NCI-H2171 treated with DMSO at 0.1 percent for 48 hours (cell line): ENCODE results near the gene ANKRD10.

ENCODE experiments used
- DNase-seq: peaks from one replicate; lab custom pipeline; 2025; lab: John Stamatoyannopoulos, UW

Gene ANKRD10

DNA sequence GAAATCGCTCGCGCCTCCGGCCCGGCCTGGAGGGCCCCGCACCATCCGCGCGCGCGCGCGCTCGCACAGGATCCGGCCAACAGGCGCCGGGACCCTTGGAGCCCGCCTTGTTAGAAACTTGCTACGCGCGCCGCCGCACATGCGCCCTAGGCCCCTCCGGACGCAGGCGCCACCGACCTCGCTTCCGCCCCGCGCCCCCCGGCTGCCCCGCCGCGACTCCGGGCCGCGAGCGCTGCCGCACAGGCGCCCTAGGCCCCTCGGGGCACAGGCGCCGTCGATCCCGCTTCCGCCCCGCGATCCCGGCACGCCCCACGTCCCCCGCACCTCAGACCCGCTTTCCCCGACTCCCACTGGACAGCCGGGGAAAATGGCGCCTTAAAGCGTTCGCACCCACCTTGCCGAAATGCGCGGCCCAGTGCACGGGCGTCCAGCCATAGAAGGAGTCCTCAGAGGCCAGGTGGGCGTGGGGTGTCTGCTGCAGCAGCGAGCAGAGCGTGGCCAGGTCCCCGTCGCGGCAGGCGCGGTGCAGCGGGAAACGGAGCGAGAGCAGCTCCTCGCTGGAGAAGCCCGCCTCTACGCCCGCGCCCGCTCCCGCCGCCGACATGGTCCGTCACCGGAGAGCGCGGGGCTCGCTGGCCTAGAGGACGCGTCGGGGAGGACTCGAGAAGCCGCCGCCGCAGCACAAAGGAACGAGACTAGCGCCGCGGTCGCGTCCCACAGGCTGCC, 375 bp downstream of the ANKRD10 start:
- peak; percentile 69 for DNase-seq

DNA sequence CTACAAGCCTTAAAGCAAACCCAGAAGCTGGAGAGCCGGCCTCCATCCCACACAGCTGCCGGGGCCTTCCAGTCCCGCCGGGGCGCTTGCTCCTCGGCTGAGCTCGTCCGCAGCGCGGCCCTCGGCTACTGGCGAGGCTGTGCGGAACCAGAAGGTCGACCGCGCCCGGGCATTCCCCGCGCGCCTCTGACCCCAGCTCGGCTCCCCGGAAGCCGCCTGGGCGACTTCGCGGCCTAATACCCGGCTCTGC, 863 bp downstream of the ANKRD10 start:
- peak; percentile 42 for DNase-seq

DNA sequence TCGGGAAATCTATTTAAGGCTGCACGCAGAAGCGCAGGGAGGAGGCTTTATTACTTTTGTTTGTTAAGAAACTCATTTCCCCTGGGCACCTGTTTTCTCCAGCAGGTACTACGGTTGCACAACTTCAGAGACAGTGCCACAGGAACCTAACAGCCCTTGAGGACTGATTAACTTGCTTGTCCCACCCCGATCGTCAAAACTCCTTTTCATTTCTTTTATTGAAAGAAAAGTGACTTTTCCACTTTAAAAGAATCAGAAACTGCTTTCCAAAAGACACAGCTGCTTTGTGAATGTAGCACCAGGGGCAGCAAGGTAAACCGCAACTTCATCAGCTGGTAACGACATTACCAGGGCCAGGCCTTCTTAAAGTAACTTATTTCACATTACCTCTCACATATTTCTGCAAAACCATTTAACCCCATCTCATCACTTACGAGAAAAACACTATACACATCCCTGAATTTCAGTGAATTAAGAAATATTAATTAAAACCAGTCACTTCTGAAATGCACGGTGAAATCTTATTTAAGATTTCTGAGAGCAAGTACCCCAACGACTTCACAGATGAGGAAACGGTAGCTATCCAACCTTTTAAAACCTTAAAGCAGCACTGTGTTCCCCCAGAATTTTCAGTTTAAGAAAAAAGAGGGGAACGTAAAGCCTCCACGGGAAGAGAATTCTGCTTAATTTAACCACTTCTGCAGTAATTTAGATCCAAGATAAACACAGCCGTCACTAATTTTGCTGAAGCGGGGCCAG, 1.4 kb downstream of the ANKRD10 start:
- DNase-seq: no peak

DNA sequence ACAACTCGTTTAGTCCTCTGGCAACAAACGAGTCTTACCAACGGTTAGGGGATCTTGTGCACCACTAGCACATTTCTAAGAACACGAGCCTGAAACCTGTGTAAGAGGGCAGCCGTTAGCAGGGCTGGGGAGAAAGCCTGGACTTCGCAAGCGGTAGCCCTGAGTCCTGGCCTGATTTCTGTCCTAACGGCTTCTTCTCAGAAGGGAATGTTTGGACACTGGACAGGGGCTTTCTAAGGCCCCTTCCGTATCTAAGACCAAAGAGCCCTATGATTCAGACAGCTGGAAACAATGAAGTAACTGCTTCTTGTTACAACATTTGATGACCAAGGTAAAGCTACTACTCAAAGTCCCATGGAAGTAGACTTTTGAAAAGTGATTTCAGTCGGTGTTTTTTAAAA, 2.2 kb downstream of the ANKRD10 start:
- no peak for DNase-seq

DNA sequence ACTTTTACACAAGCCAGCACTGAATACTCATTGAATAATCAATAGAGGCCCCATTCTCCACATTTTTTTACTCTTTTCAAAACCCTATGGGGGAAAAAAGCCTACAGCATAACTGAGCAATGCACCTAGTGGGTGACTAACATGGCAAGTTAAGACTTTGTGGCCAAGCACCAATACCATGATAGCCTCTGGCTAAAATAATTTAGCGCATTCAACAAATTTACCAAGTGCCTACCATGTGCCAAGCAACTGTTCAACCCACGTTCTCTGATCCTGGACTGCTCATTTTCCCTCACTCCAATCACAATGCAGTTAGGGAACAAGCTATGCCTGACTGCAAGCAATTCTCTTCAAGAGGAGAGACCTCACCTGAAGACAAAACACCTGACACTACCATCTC, 3.0 kb downstream of the ANKRD10 start:
- no peak for DNase-seq

DNA sequence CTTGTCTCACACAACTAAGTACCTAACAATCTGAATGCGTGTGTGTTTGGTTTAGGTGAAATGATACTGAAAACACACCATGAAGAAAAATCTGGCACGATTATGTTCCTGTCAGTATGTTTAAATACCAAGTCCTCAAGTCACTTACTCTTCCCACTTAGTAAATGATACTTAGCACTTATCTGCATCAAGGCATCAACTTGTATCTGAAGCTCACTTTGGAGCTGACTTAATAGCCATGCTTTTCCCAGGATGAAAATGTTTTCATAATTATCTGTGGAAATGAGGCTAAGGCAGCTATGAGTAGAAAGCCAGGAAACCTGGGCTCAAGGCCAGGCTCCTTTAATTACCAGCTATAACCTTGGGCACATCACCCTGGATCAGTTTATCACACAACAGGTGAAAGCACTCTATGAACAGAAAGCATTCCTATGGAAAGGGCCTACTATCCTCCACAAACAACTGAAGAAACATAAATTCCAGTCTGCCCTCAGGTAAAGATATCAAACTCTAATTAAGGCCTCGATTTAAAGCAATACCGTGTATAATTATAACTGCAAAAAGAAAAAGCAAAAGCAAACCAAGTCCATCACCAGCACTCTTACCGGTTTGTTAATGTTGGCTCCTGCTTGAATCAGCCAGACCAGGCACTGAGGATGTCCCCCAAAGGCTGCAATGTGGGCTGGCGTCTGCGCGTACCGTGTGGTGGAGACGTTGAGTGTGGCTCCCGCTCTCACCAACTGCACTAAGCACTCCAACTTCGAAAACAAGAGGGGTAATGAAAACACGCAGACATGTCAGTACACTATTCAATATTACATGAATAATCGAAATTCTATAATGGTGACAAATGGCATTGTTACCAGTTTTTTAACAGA, 4.6 kb downstream of the ANKRD10 start:
- no peak for DNase-seq

DNA sequence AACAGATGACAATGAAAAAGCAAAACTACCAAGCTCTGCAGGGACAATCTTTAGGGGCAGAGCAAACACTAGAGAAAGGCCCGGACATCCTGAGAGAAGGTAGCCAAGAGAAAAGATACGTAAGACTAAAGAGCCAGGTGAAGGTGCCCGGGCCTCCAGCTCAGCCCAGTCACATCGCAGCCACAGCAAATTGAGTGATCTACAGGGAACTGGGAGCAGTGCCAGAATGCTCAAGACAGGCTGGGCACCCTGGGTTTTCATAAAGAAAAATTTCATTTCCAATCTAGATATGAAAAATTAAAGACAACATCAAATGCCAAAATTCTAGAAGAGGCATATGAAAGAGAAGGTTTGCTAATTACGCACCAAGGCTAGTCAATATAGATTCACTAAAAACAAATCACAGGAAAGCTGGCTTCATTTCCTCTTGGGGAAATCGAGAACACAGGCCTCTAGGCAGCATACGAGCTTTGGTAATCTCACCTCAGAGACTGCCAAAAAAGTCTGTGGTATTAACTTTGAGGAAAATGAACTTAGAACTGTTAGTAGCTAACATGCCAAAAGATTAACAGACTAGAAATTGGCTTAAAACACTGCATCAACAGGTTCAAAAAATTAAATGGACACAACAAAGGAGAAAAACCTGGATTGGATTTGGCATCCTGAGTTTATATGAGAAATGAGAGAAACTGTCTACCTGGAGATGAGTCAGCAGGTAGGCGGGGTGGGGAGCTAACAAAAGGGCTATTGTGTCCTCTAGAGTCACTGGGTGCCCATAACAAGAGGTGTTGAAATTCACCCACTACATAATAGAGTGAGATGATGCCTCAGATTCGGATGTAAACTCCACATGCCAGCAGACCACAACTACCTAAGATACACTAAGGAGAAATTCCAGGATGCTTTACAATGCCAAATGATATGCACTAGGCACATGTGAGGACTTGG, 6.6 kb downstream of the ANKRD10 start:
- no peak for DNase-seq

DNA sequence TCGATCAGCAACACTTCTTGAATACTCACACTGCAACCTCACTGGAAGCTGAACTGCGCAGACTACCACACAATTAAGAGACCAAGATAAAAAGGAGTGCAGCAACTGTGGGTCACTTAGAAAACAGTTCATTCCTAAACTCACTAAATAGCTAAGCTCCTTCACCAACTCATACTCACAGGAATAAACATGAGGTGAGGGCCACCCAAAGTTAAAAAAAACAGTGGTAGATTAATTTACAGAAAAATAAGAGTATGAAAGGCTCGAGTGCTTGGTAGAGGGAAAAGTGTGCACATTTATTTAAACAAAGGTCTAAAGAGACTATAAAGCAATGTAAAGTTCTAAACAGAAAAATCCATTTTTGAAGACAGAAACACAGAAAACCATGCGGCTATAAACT, 7.6 kb downstream of the ANKRD10 start:
- no peak for DNase-seq

DNA sequence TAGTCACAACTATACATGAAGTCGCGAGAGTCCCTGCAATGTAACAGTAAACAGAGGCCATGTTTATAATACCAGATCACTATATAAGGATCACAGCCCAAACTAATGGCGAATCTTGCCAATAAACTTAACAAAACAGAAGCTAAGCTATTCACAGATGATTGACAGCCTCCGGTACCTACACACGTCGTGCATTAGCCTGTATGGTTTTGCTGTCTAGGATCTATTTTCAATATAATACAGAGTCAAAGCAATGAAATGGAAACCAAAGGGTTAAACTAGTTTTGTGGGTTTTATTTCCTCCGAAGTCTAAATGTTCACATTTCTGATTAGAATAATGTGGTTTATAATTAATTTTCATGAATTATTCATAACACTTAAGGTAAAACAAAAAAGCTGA, 10.1 kb downstream of the ANKRD10 start:
- no peak for DNase-seq

DNA sequence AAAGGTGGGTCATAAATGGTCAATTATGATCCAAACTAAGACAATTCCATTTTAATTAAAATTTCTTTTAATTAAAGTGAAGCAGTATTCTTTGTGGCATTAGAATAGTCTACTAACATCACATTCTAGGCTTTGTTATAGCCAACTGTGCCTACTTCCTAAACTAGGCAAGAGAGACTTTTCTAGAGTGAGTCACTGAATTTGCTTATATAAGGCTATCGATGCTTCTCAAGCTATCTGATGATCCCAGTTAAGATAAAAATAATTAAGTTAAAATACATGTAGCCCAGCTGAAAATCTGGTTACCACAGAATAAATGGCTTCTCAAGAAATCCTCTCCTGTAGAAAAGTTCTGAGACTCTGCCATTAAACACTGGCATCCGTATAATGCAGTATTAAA, 12.5 kb downstream of the ANKRD10 start:
- DNase-seq: no peak

DNA sequence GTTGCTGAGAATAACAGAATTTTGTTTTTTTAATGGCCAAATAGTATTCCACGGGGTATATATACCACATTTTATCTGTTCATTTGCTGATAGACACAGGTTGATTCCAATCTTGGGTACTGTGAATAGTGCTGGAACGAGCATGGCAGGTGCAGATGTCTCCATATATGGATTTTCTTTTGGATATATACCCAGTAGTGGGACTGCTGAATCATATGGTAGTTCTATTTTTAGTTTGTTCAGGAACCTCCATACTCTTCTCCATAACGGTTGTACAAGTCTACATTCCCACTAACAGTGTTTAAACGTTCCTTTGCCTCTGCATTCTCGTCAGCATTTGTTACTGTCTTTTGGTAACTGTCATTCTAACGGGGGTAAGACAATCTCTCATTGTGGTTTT, 17.3 kb downstream of the ANKRD10 start:
- DNase-seq: no peak

DNA sequence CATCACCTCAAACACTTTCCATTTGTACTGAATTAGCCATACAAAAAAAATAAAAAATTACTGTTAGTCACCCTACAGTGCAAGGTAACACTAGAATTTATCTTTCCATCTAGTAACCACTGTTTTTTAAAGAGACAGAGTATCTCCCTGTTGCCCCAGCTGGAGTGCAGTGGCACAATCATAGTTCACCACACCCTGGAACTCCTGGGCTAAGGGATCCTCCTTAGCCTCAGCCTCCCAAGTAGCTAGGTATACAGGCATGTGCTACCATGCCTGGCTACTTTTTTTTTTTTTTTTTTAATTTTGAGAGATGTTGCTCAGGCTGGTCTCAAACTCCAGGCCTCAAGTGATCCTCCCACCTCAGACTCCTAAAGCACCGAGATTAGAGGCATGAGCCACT, 17.9 kb downstream of the ANKRD10 start:
- DNase-seq: no peak

DNA sequence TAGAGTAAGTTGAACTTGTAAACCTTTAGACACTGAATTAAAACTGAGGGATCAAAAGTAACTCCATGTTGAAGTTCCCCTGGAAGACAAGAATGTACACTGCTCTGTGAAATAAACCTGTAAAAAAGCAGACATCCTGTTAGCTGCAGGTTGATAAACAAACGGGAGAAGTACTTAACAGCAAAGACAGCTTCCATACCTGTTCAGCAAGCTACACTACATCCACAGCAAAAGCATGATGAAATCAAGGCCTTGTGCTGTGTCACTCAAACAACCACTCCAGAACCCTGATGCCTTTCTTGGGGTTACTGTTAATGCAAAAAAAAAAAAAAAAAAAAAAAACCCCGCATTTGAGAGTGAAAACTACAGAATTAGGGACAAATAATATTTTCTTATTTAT, 20.8 kb downstream of the ANKRD10 start:
- DNase-seq: no peak

DNA sequence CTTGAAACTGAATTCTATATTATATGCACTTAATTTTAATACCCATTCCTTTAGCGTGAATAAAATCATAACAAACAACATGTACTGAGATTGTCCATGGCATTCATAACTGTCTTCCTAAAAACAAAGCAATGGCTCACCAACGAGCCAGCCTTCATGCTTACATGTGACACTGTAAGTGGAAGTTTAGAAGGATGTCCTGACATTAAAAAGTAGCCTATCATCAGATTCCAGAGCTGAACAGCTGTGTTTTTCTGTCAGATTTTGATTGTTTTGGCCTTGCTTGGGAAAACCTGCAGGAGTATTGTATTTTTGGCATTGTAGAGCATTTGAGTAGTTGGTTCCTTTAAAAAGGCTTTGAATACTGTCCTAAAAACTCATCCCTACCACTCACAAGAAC, 21.3 kb downstream of the ANKRD10 start:
- DNase-seq: no peak

DNA sequence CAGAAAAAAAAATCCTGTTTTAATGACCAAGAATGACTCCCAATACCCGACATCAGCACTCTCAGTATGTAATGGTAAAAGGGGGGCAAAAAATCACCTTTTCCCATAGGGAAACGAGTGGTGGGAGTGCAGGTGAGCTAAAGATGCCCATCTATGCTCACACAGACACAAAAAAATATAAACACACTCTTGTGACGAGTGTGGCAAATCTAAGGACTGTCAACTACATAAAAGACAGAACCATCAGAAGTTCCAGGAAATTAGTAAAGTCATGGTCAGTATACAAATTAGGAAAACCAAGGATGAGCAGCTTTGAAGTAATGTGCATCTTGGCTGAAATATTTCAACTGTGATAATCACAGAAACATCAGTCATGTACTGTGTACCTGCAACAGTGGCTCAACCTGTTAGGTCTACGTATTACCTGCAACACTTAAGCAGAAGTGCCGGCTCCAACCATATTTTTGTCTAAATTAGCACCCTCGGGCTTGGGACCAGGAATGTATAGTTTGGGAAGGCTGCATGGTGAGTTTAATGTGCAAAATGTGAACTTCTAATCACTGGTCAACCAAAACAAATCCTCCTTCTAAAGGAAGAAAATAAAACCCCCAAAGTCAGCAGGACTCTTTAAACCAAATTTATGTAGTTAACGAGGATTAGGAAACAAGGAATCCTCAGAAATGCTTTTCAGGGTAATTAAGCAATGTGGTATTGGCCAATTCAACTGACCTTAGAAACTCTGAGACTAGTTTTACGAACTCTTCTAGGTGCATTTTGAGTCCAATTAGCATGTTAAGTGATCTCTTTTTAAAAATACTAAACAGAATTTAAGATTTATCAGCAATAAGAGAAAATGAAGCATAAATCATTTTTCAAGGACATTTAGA, 24.3 kb downstream of the ANKRD10 start:
- no peak for DNase-seq

DNA sequence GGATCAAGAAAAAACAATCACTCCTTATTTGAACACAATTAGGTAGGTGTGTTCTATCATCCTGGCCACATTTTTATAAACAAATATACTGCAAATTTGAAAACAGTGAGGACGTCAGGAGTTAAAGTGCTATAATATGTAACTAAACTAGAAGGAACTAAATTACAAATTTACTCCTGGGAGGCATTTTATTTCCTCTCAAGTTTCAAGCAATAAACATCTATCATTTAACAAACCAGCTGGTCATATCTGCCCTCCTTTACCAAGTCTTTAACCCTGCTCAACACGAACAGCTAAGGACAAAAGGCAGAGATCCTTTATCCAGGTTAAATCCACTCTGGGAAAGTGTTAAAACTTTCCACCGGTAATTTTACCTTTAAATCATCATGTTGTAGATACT, 26.5 kb downstream of the ANKRD10 start:
- no peak for DNase-seq

DNA sequence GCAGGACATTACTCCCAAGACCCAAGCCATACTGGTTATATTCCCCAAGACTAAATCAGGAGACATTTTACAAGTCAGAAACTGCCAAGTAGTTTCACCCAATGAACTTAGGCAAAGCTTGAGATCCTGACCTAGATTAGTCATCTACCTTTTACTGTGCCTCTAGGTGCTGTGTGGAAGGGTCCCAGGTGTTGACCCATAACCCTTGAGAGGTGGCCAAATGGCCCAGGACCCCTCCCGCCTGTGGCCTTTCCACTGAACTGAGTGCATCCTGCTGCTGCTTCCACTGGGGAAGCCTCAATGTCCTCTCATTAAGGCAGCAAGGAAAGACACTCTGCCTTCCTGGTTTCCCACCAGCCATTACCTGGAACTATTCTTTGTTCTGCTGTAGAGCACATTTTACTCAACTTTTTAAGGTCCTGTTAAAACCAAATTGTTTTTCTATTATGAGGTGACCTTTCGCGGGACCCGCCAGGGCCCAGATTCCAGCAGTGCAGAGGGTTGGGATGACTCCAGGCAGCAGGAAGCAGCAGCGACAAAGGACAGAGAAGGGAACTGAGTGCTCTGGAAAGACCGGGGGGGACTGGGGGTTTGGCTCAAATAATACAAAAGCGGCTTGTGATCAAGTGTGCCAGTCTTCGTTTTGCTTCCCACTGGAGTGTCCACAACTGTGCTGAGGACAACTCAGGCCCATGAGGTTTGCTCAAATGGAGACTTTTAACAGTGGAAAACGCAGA, 27.1 kb downstream of the ANKRD10 start:
- no peak for DNase-seq

DNA sequence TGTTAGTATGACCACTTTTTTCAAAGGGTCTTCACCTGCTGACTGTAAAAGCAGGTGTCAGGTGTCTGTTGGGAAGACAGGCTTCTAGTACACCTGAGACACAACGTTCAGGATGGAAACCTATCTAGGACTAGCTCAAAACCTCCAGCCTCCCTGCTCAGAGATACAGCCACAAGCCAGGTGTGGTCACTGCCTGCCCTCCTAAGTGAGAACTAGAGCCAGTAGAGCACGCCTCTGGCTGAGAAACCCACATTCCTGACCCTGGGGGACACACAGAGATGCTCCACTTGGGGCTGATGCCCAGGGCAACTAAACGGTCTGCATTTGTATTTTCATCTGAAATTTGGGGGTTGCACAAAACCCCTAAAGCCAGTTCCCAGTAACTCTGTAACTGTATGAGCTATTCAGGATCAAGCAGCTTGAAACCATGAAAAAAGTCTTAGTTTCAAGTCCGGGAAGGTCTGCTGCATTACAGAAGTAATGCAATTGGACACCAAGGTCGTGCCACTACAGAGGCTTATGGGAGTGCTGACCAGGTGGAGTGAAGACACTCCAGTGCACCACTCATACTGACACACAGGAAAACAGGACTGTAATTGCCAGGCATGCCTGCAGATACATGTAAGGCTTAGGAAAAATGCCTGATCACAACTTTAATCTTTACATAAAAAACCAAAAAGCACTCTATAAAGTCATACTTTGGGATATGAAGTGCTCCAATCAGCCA, 27.8 kb downstream of the ANKRD10 start:
- DNase-seq: no peak
